DOHH2 (cell line): ENCODE measurements around the gene AURKAIP1.

Source experiments
- H3F3A ChIP-seq: fragments of 200-600 bp; sonication (generic), shearing (Covaris generic); 2 replicates; pipeline ENCODE4 v1.6.0; 2016; ENCODE audit warnings: antibody characterized with exemption, mild to moderate bottlenecking; ENCODE audit not compliant: control insufficient read depth, insufficient read depth
- H3K27ac ChIP-seq: fragments of 200-600 bp; sonication (generic); 2 replicates; pipeline ENCODE4 v1.5.1; 2014; ENCODE audit warnings: low read depth, mild to moderate bottlenecking, low read length, moderate library complexity
- H3K27me3 ChIP-seq: fragments of 200-600 bp; sonication (generic); 2 replicates; pipeline ENCODE4 v1.6.1; 2014; ENCODE audit warnings: mild to moderate bottlenecking, low read length, mixed read lengths; ENCODE audit not compliant: control insufficient read depth
- H3K36me3 ChIP-seq: fragments of 200-600 bp; sonication (generic); 2 replicates; pipeline ENCODE4 v1.6.1; 2014; ENCODE audit warnings: mild to moderate bottlenecking, low read length, moderate library complexity, mixed read lengths; ENCODE audit not compliant: control insufficient read depth
- H3K4me1 ChIP-seq: fragments of 200-600 bp; sonication (generic); 2 replicates; pipeline ENCODE4 v1.6.1; 2014; ENCODE audit warnings: mild to moderate bottlenecking, low read length, mixed read lengths; ENCODE audit not compliant: control insufficient read depth
- H3K4me2 ChIP-seq: fragments of 200-600 bp; sonication (generic); 2 replicates; pipeline ENCODE4 v1.6.0; 2014; ENCODE audit warnings: mild to moderate bottlenecking, low read length, moderate library complexity
- H3K4me3 ChIP-seq: fragments of 200-600 bp; sonication (generic); 2 replicates; pipeline ENCODE4 v1.5.1; 2014; ENCODE audit warnings: mild to moderate bottlenecking, low read length, mixed read lengths
- H3K79me2 ChIP-seq: fragments of 200-600 bp; sonication (generic); 2 replicates; pipeline ENCODE4 v1.6.1; 2014; ENCODE audit warnings: mild to moderate bottlenecking, low read length, mixed read lengths; ENCODE audit not compliant: control insufficient read depth
- H3K9me2 ChIP-seq: fragments of 200-600 bp; sonication (generic); replicated peaks from 2 replicates; pipeline ENCODE4 v1.6.1; 2014; ENCODE audit warnings: mild to moderate bottlenecking, low read length, mixed read lengths; ENCODE audit not compliant: control insufficient read depth
- H3K9me3 ChIP-seq: fragments of 200-600 bp; sonication (generic); 2 replicates; pipeline ENCODE4 v1.6.1; 2014; ENCODE audit warnings: antibody characterized with exemption, low read length, mixed read lengths; ENCODE audit not compliant: control insufficient read depth, insufficient read depth
- H4K20me1 ChIP-seq: fragments of 200-600 bp; sonication (generic); 2 replicates; pipeline ENCODE4 v1.6.0; 2014; ENCODE audit warnings: low read depth, mild to moderate bottlenecking, antibody characterized with exemption, low read length, moderate library complexity; ENCODE audit not compliant: control insufficient read depth, insufficient read depth
- CTCF ChIP-seq: fragments of 200-600 bp; sonication (generic); IDR thresholded peaks from one replicate; pipeline ENCODE4 v1.5.1; 2014; ENCODE audit warnings: antibody characterized with exemption, mild to moderate bottlenecking, low read depth, low read length; ENCODE audit not compliant: poor library complexity, severe bottlenecking
- EZH2phosphoT487 ChIP-seq: fragments of 200-600 bp; sonication (generic); IDR thresholded peaks from 2 replicates; pipeline ENCODE4 v1.6.1; 2017; ENCODE audit warnings: borderline replicate concordance, mild to moderate bottlenecking, antibody characterized with exemption, low read length, moderate library complexity, mixed read lengths

Gene AURKAIP1

GRCh38 chr1:1343811-1344421 is 31.1 kb downstream of the AURKAIP1 start:
- Histone ChIP-seq H3K9me2 (no peaks in the 10 kb centered on the region), H4K20me1 (0 out of 2 replicates have a peak, but pooled peaks cover 4% of the 10 kb centered on the region), H3K27me3 (no peaks in the 10 kb centered on the region), H3K9me3 (peaks cover 5% of the 10 kb centered on the region; the same call in 1 of the 2 replicates), H3K4me2 (no peak overlapping the region), H3K79me2 (peaks cover 56% of the 10 kb centered on the region), H3K4me1 (peaks cover 8% of the 10 kb centered on the region), H3K4me3 (no peak overlapping the region), H3F3A (no peaks in the 10 kb centered on the region), H3K36me3 (peaks cover 23% of the 10 kb centered on the region), H3K27ac (no peak overlapping the region)
- TF ChIP-seq CTCF, result no peak

GRCh38 chr1:1342584-1343115 is 32.4 kb downstream of the AURKAIP1 start:
- Histone ChIP-seq H4K20me1 (peaks cover 4% of the 10 kb centered on the region; the same call in 1 of the 2 replicates), H3K4me2 (no peak overlapping the region), H3K27me3 (no peaks in the 10 kb centered on the region), H3K9me2 (no peaks in the 10 kb centered on the region), H3K4me1 (peaks cover under 1% of the 10 kb centered on the region), H3K9me3 (peaks cover 5% of the 10 kb centered on the region; the same call in 1 of the 2 replicates), H3K27ac (no peak overlapping the region), H3K36me3 (peaks cover 25% of the 10 kb centered on the region), H3F3A (no peaks in the 10 kb centered on the region), H3K79me2 (peaks cover 44% of the 10 kb centered on the region), H3K4me3 (no peak overlapping the region)
- TF ChIP-seq EZH2phosphoT487 (no peak), CTCF (no peak)

GRCh38 chr1:1342061-1342562 is 32.9 kb downstream of the AURKAIP1 start:
- H3K27me3 ChIP-seq, result no peaks in the 10 kb centered on the region
- H3K9me2 ChIP-seq, result no peaks in the 10 kb centered on the region
- peaks cover 5% of the 10 kb centered on the region; the same call in 1 of the 2 replicates for H3K9me3 ChIP-seq
- H3K27ac ChIP-seq, result no peak overlapping the region
- H3K36me3 ChIP-seq, result peaks cover 29% of the 10 kb centered on the region
- no peaks in the 10 kb centered on the region for H3F3A ChIP-seq
- H4K20me1 ChIP-seq, result peaks cover 8% of the 10 kb centered on the region; the same call in 1 of the 2 replicates
- no peak overlapping the region for H3K4me3 ChIP-seq
- H3K79me2 ChIP-seq, result peaks cover 38% of the 10 kb centered on the region
- H3K4me2 ChIP-seq, result no peak overlapping the region
- TF ChIP-seq EZH2phosphoT487, result no peak
- TF ChIP-seq CTCF, result no peak
- H3K4me1 ChIP-seq, result no peaks in the 10 kb centered on the region
